CD4-positive, alpha-beta T cell treated with Interleukin-4 for 1 hour (primary cell): ENCODE results near the gene TSPEAR.
A peak's percentile ranks its signal among the peaks of the same experiment; 100 is the strongest.
"Not testable (repeated sequence)": the region's sequence is repeated elsewhere in the genome, so short reads cannot be mapped to it uniquely, and the experiment has no call there.

ENCODE experiments used
- DNase-seq, 2 donors: peaks; one replicate each; pipeline ENCODE4 v3.0.0-alpha.2; 2020 to 2022

The TSPEAR gene

DNA sequence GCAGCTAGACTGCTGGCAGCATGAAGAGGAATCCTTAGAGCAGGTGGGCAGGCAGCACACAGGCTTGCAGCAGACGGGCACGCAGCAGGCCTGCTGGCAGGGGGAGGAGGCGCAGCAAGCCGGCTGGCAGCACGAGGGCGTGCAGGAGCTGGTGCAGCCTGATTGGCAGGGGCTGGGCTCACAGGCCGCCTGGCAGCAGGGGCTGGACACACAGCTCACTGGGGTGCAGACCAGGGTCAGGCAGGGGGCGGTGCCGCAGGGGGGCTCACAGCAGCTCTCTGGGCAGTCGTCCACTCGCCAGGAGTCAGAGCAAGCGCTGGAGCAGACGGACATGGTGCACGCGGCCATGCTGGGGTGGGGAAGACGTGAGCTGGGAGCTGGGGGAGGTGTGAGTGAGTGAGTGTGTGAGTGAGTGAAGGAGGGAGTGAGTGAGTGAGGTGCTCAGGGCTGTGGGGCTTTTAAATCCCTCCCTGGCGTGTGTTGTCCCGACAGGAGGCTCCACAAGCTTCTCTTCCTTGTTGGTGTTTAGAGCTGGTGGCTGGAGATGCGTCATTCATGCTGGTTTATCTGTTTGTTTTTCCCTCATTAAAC is 131.0 kb downstream of the TSPEAR start, which contains the start of gene KRTAP10-5:
TSS of gene KRTAP10-5 (minus strand) at position 374 of the 591 bp plus-strand sequence. CDS start at position 348, 26 bp downstream.
- DNase-seq: not testable (repeated sequence)

DNA sequence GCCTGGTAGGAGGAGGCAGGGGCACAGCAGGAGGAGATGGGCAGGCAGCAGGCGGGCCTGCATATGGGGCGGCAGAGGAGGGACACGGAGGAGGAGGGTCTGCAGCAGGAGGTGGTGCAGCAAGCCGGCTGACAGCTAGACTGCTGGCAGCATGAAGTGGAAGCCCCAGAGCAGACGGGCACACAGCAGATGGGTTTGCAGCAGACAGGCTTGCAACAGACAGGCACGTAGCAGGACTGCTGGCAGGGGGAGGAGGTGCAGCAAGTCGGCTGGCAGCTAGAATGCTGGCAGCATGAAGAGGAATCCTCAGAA is 131.6 kb downstream of the TSPEAR start:
- no peak for DNase-seq

GRCh38 chr21:44579056-44579832 is 132.1 kb downstream of the TSPEAR start:
- DNase-seq: no peak

- DNase-seq: no peak
These were observed 132.9 kb downstream of the TSPEAR start for GRCh38 chr21:44578371-44579055.

DNA sequence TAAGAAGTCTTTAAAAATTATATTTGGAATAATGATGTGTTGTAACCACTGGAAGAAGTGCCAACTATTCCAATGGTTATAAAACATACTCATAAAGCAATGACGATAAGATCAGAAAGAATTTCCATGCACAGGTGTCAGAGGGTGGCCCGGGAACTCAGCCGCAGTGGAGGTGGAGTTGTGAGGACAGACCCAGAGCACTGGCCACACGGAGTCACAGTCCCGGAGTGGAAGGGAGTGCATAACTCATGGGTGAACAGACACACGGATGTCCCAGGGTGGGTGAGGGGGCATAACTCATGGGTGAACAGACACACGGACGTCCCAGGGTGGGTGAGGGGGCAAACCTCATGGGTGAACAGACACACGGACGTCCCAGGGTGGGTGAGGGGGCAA is 135.3 kb downstream of the TSPEAR start:
- no peak for DNase-seq

DNA sequence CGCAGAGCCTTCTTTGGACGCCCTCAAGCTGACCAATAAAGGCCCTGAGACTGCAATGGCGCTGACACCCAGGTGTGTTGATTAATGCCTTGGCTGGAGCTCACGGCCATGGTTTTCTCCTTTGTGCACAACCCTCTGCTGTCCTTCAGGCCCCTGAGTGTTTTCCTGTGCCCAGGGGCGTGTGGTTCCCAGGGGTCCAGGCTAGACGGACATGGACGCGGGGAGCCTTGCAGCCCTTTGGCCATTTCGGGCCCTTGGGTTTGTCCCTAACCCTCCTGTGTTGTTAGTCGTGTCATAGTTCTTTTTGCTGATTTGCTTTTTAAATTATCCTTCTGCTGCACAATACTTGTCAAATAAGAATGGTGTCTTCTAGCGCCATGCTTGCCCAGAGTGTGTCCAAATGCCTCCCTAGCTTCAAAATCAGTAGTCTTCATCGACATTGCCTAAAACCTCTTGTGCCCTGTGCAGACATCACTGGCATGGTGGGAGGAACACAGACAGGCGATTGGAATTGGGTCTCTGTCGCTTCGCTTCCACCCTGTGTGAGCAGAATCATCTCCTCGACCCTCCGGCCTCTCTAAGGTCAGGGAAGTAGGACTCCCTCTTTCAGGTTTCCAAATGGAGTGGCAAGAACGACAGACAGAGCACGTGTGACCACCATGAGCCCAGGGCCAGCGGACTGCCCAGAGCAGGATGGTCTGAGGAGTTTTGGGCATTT is 135.9 kb downstream of the TSPEAR start:
- no peak for DNase-seq

DNA sequence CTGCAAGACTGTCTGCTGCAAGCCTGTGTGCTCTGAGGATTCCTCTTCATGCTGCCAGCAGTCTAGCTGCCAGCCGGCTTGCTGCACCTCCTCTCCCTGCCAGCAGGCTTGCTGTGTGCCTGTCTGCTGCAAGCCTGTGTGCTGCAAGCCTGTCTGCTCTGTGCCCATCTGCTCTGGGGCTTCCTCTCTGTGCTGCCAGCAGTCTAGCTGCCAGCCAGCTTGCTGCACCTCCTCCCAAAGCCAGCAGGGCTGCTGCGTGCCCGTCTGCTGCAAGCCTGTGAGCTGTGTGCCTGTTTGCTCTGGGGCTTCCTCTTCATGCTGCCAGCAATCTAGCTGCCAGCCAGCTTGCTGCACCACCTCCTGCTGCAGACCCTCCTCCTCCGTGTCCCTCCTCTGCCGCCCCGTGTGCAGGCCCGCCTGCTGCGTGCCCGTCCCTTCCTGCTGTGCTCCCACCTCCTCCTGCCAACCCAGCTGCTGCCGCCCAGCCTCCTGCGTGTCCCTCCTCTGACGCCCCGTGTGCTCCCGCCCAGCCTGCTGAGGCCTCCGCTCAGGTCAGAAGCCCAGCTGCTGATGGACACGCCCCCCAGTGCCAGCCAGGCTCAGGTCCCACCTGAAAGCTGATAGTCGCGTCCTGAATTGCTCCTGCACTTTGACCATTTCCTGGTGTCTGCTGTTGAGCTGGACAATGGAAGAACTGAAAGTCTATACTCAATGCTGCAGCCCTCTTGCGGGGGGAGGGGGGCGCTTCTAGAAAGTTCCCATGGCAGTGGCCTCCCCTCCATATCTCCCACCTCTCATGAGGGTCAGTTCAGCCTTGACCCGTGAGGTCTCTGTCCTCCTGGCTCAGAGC is 136.7 kb downstream of the TSPEAR start:
- DNase-seq: no peak

DNA sequence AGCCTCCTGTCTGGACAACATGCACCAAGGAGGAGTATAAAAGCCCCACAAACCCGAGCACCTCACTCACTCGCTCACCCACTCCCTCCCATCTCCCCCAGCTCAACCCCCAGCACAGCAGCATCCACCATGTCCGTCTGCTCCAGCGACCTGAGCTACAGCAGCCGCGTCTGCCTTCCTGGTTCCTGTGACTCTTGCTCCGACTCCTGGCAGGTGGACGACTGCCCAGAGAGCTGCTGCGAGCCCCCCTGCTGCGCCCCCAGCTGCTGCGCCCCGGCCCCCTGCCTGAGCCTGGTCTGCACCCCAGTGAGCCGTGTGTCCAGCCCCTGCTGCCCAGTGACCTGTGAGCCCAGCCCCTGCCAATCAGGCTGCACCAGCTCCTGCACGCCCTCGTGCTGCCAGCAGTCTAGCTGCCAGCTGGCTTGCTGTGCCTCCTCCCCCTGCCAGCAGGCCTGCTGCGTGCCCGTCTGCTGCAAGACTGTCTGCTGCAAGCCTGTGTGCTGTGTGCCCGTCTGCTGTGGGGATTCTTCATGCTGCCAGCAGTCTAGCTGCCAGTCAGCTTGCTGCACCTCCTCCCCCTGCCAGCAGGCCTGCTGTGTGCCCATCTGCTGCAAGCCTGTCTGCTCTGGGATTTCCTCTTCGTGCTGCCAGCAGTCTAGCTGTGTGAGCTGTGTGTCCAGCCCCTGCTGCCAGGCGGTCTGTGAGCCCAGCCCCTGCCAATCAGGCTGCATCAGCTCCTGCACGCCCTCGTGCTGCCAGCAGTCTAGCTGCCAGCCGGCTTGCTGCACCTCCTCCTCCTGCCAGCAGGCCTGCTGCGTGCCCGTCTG is 137.5 kb downstream of the TSPEAR start, which contains the start of gene KRTAP10-4:
TSS of gene KRTAP10-4 (plus strand) at position 100 of the 827 bp plus-strand sequence. CDS start at position 130, 30 bp downstream.
- DNase-seq: not testable (repeated sequence)

- DNase-seq: no peak
These were observed 138.3 kb downstream of the TSPEAR start for GRCh38 chr21:44572959-44573583.

DNA sequence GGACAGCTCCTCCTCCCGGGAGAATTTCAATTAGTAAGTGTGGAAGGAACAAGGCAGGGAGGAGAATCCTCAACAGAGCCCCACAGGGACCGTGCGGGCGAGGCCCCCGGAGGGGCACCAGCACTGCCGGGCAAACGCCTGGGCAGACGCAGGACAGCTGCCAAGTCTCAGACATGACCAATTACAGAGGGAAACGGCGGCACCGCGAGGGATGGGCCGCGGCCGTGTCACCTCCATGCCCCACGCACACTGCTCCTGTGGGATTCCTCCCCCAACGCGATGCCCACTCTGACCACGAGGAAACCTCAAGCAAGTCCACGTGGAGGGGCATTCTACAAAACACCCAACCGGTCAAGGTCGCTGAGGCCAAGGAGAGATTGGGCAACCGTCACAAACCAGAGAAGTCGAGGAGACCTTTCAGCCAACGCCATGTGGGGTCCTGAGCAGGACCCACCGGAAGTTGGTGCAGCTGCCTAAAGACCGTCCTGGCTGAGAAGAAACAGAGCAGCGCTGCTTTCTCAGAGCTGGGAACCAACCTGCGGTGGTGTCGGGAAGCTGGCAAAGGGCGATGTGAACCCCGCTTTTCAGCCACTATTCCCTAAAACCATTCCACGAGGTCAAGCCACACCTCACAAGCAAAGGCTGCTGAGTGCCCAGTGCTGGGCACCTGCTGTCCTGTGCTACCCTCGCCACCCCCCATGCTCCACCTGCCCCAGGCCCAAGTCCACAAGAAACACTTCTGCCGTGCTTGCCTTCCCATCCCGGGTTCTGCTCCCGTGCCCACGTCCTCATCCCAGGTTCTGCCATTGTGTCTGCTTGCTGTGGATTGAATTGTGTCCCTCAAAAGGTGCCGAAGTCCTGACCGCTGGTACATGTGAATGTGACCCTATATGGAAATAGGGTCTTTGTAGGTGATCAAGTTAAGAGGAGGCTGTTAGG is 139.3 kb downstream of the TSPEAR start:
- no peak for DNase-seq

DNA sequence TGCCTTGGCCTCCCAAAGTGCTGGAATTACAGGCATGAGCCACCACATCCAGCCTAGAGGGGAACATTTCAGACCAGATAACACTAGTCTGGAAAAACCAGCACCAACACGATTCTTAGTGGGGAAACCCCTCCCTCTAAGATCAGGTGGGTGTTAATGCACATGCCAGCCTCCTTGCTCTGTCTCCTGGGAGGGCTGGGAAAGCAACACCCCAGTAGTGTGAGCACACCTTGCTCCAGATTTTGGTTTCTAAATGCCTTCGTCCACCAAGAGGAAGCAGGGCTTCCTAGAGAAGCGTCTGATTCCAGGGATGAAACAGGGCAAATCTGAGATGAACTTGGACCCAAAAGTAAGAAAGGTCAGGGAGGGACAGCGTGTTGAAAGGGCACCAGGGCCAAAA is 140.1 kb downstream of the TSPEAR start:
- no peak for DNase-seq

DNA sequence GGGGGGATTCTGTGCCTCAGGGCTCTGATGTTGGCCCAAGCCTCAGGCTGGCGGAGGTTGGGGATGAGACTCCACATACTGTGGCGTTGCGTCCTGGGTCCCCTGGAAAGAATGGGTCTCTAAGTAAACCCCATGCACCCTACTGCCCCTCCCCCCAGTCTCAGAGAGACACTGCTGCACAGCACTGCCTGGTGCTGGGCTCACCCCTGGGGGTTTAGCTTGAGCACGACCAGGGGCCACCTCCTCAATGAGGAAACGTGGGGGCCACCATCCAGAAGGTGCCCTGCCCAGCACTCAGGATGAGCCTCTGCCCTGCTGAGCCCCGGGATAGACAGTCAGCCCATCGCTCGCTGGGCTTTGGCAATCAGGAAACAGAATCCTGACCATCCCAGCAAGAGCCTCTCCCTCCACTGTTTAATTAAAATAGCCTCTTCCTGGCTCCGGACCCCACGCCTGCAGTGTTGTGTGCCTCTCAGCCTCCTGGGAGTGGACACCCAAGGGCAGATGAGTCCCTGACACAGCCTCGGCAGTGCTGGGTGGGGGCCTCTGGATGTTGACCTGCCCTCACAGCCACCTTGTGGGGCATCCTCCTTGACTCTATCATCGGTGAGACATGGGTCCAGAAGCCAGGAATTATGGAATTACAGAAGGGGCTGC is 141.4 kb downstream of the TSPEAR start:
- DNase-seq: no peak

GRCh38 chr21:44568667-44569556 is 142.5 kb downstream of the TSPEAR start:
- no peak for DNase-seq

GRCh38 chr21:44568261-44568660 is 143.1 kb downstream of the TSPEAR start:
- no peak for DNase-seq

DNA sequence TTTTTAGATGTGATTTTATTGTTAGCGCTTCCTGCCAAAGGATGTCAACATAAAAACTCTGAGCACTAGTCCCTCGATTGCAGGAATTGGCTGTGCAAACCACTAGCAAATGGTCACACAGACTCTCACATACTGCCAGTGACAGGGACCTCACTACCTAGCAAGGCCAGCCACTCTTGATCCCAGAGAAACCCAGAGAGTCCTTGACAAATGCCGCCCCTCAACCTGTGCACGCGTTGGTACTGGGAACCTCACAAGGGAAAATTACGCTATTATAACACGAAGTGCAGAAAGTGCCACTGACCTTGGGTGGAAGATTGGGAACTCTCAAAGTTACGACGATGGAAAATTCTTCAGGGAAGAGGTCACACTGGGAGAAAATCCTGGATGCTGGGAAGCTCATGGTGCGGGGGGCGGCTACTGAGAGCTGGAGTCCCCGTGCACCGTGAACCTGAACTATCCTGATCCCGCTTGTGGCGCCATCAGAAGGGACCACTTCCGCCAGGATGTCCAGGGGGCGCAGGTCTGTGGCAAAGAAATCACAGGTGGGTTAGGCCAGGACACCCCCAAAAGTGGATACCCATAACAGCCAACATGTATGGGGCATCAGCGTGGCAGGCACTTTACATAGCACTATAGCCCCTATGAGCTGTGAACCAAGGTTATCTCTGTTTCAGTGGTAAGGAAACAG is 143.7 kb downstream of the TSPEAR start:
- DNase-seq: no peak

DNA sequence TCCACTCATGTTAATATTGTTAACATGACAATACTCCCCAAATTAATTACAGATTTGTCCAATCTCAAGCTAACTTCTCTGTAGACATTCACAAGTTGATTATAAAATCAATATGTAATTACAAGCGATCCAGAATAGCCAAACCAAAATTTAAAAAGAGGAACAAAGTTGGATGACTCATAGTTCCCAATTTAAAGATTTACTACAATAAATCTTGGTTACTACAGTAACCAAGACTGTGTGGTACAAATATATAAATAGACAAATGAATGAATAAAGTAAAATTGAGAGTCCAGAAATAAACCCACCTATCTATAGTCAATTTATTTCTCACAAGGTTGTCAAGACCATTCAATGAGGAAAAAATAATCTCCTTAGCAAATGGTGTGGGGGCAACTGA is 145.0 kb downstream of the TSPEAR start:
- no peak for DNase-seq

DNA sequence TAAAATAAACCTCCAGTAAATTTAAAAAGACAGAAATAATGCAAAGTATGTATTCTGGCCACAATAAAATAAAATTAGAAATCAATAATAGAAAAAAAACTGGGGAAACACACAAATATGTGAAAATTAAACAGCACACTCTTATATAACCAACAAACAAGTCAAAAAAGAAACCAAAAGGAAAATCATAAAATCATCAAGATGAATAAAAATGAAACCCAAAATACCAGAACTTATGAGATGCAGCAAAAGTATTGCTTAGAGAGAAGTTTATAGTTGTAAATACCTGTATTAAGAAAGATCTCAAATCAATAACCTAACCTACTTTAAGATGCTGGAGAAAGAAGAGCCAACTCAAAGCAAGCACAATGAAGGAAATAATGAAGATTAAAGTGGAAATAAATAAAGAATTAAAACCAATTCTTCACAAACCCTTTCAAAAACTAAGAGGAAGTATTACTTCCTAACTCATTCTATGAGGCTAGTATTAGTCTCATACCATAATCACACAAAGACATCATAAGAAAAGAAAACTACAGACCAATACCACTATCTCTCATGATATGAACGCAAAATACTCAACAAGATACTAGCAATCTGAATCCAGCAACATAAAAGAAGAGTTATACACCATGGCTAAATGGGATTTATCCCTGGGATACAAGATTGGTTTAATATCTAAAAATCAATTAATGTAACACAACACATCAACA is 146.3 kb downstream of the TSPEAR start:
- peak in 1 of 2 donors; percentile 18 for DNase-seq
